HG03095 (cell line): ENCODE data around the gene GNG4.
"Not testable (repeated sequence)": the region's sequence is repeated elsewhere in the genome, so short reads cannot be mapped to it uniquely, and the experiment has no call there.

ENCODE experiments used
- ATAC-seq: cut with Tn5 transposase; IDR thresholded peaks from one replicate; pipeline ENCODE4 v1.9.1; 2021; ENCODE audit warnings: moderate library complexity; ENCODE audit not compliant: unreplicated experiment

The GNG4 gene

GRCh38 chr1:235588156-235588555, 61.4 kb downstream of the GNG4 start:
- no peak for ATAC-seq

- no peak for ATAC-seq
These were observed 62.6 kb downstream of the GNG4 start for GRCh38 chr1:235586992-235587391.

GRCh38 chr1:235586413-235586812, 63.2 kb downstream of the GNG4 start:
- no peak for ATAC-seq

- ATAC-seq = no peak
These were observed 64.6 kb downstream of the GNG4 start for GRCh38 chr1:235584973-235585372.

GRCh38 chr1:235583511-235584001, 66.0 kb downstream of the GNG4 start:
- no peak for ATAC-seq

- no peak for ATAC-seq
These were observed 67.5 kb downstream of the GNG4 start for GRCh38 chr1:235582130-235582529.

GRCh38 chr1:235579891-235580290, 69.7 kb downstream of the GNG4 start:
- ATAC-seq = no peak

- no peak for ATAC-seq
These were observed 74.0 kb downstream of the GNG4 start for GRCh38 chr1:235575597-235575996.

- no peak for ATAC-seq
These were observed 75.7 kb downstream of the GNG4 start for GRCh38 chr1:235573880-235574279.

- ATAC-seq = not testable (repeated sequence)
These were observed 76.6 kb downstream of the GNG4 start for GRCh38 chr1:235572971-235573370.

GRCh38 chr1:235571482-235571881, 78.1 kb downstream of the GNG4 start:
- ATAC-seq = no peak

- ATAC-seq = no peak
These were observed 81.6 kb downstream of the GNG4 start for GRCh38 chr1:235567812-235568503.

GRCh38 chr1:235566084-235566483, 83.5 kb downstream of the GNG4 start:
- no peak for ATAC-seq

- no peak for ATAC-seq
These were observed 86.0 kb downstream of the GNG4 start for GRCh38 chr1:235563513-235564061.

GRCh38 chr1:235562589-235562988, 87.0 kb downstream of the GNG4 start:
- no peak for ATAC-seq

GRCh38 chr1:235558621-235559169, 90.9 kb downstream of the GNG4 start:
- ATAC-seq = no peak

GRCh38 chr1:235557495-235557894, 92.1 kb downstream of the GNG4 start:
- ATAC-seq = no peak

GRCh38 chr1:235556807-235557206, 92.8 kb downstream of the GNG4 start:
- ATAC-seq = no peak

- no peak for ATAC-seq
These were observed 96.5 kb downstream of the GNG4 start for GRCh38 chr1:235553112-235553551.

GRCh38 chr1:235552146-235552716, 97.4 kb downstream of the GNG4 start:
- no peak for ATAC-seq

GRCh38 chr1:235549351-235550139, 100.0 kb downstream of the GNG4 start:
- no peak for ATAC-seq
